Effector memory CD4-positive, alpha-beta T cell (primary cell): ENCODE results near the gene LMNA.
A peak's percentile ranks its signal among the peaks of the same experiment; 100 is the strongest.

Experiments used
- DNase-seq, 3 donors: peaks; one replicate each; pipeline ENCODE4 v3.0.0-alpha.2; 2020
- H3K27ac ChIP-seq: 2 replicates; pipeline ENCODE4 v1.7.0; 2013; ENCODE audit warnings: mild to moderate bottlenecking, low read length, moderate library complexity; ENCODE audit not compliant: insufficient read depth, poor library complexity, severe bottlenecking
- H3K27me3 ChIP-seq: replicated peaks from 2 replicates; pipeline ENCODE4 v1.7.0; 2013; ENCODE audit warnings: mild to moderate bottlenecking, low read length; ENCODE audit not compliant: insufficient read depth, control insufficient read depth, poor library complexity, severe bottlenecking
- H3K36me3 ChIP-seq: 2 replicates; pipeline ENCODE4 v1.7.0; 2013; ENCODE audit warnings: mild to moderate bottlenecking, low read length, moderate library complexity; ENCODE audit not compliant: control insufficient read depth, insufficient read depth
- H3K4me1 ChIP-seq: 2 replicates; pipeline ENCODE4 v1.7.0; 2013; ENCODE audit warnings: low read length, mild to moderate bottlenecking; ENCODE audit not compliant: control insufficient read depth, insufficient read depth, poor library complexity, severe bottlenecking
- H3K4me3 ChIP-seq: 2 replicates; pipeline ENCODE4 v1.7.0; 2013; ENCODE audit warnings: low read length, low read depth, mild to moderate bottlenecking; ENCODE audit not compliant: insufficient read depth, poor library complexity, severe bottlenecking
- H3K9me3 ChIP-seq: 2 replicates; pipeline ENCODE4 v1.7.0; 2013; ENCODE audit warnings: mild to moderate bottlenecking, low read length, moderate library complexity; ENCODE audit not compliant: control insufficient read depth

LMNA gene

GRCh38 chr1:156081180-156081916, 33.2 kb upstream of the LMNA start:
- no peaks in the 10 kb centered on the region for H3K36me3 ChIP-seq
- peaks cover 11% of the 10 kb centered on the region for H3K4me1 ChIP-seq
- H3K27ac ChIP-seq = no peak overlapping the region
- H3K9me3 ChIP-seq = no peaks in the 10 kb centered on the region
- peak overlapping the region; percentile 95 for H3K4me3 ChIP-seq
- no peak for DNase-seq
- H3K27me3 ChIP-seq = peaks cover 4% of the 10 kb centered on the region

GRCh38 chr1:156081917-156082308, 32.6 kb upstream of the LMNA start:
- Histone ChIP-seq H3K4me3 (peak overlapping the region; percentile 95), H3K36me3 (no peaks in the 10 kb centered on the region), H3K27me3 (peaks cover 4% of the 10 kb centered on the region), H3K4me1 (peaks cover 11% of the 10 kb centered on the region), H3K9me3 (no peaks in the 10 kb centered on the region), H3K27ac (no peak overlapping the region)
- no peak for DNase-seq

GRCh38 chr1:156082309-156083091, 32.0 kb upstream of the LMNA start, which contains the start of gene MEX3A:
MEX3A (minus strand) TSS chr1:156082465; CDS start chr1:156081998, 467 bp downstream.
- Histone ChIP-seq H3K27me3 (peaks cover 6% of the 10 kb centered on the region), H3K4me1 (peaks cover 11% of the 10 kb centered on the region), H3K27ac (no peak within 1 kb of the TSS), H3K36me3 (no peaks in the 10 kb centered on the region), H3K9me3 (no peaks in the 10 kb centered on the region), H3K4me3 (peak within 1 kb of the TSS; percentile 95)
- DNase-seq = peak; percentile 17 to 41 (median 38)

- no peaks in the 10 kb centered on the region for H3K36me3 ChIP-seq
- H3K4me1 ChIP-seq = peaks cover 11% of the 10 kb centered on the region
- H3K27ac ChIP-seq = no peak overlapping the region
- peaks cover 8% of the 10 kb centered on the region for H3K27me3 ChIP-seq
- no peak overlapping the region for H3K4me3 ChIP-seq
- H3K9me3 ChIP-seq = no peaks in the 10 kb centered on the region
- no peak for DNase-seq
These were observed 30.4 kb upstream of the LMNA start for GRCh38 chr1:156083800-156084790.

GRCh38 chr1:156086256-156086662, 28.3 kb upstream of the LMNA start:
- H3K27me3 ChIP-seq = peaks cover 8% of the 10 kb centered on the region
- H3K4me3 ChIP-seq = no peak overlapping the region
- no peak for DNase-seq
- H3K9me3 ChIP-seq = no peaks in the 10 kb centered on the region
- H3K36me3 ChIP-seq = no peaks in the 10 kb centered on the region
- H3K27ac ChIP-seq = no peak overlapping the region
- peaks cover 11% of the 10 kb centered on the region for H3K4me1 ChIP-seq

- DNase-seq = no peak
- Histone ChIP-seq H3K36me3 (no peaks in the 10 kb centered on the region), H3K9me3 (no peaks in the 10 kb centered on the region), H3K4me3 (no peak overlapping the region), H3K4me1 (no peaks in the 10 kb centered on the region), H3K27ac (no peak overlapping the region), H3K27me3 (peaks cover 8% of the 10 kb centered on the region)
These were observed 24.8 kb upstream of the LMNA start for GRCh38 chr1:156089704-156090103.

- Histone ChIP-seq H3K27ac (no peak overlapping the region), H3K9me3 (no peaks in the 10 kb centered on the region), H3K4me1 (no peaks in the 10 kb centered on the region), H3K27me3 (peaks cover 4% of the 10 kb centered on the region), H3K36me3 (no peaks in the 10 kb centered on the region), H3K4me3 (no peak overlapping the region)
- no peak for DNase-seq
These were observed 24.2 kb upstream of the LMNA start for GRCh38 chr1:156090138-156090839.

GRCh38 chr1:156090840-156091188, 23.7 kb upstream of the LMNA start:
- H3K4me3 ChIP-seq = no peak overlapping the region
- no peaks in the 10 kb centered on the region for H3K36me3 ChIP-seq
- no peaks in the 10 kb centered on the region for H3K9me3 ChIP-seq
- peaks cover 4% of the 10 kb centered on the region for H3K27me3 ChIP-seq
- H3K27ac ChIP-seq = no peak overlapping the region
- DNase-seq = peak; percentile 73 to 86 (median 79)
- peaks cover 2% of the 10 kb centered on the region for H3K4me1 ChIP-seq

GRCh38 chr1:156091610-156092009, 22.9 kb upstream of the LMNA start:
- Histone ChIP-seq H3K4me3 (no peak overlapping the region), H3K4me1 (peaks cover 10% of the 10 kb centered on the region), H3K27me3 (peaks cover 4% of the 10 kb centered on the region), H3K27ac (no peak overlapping the region), H3K36me3 (no peaks in the 10 kb centered on the region), H3K9me3 (no peaks in the 10 kb centered on the region)
- DNase-seq = no peak
